ENCODE measurements around the gene PTPN11. TPM values are rescaled to one million over a fixed set of nuclear protein-coding genes. Genes with fewer than 3 reads are reported as not detected.
A peak's percentile ranks its signal among the peaks of the same experiment; 100 is the strongest.
"Not testable (repeated sequence)": the region's sequence is repeated elsewhere in the genome, so short reads cannot be mapped to it uniquely, and the experiment has no call there.

PTPN11 gene
- polyA plus RNA-seq, 1 of the 3 experiments (the other 2 are of a cell fraction), result 48.3 TPM

DNA sequence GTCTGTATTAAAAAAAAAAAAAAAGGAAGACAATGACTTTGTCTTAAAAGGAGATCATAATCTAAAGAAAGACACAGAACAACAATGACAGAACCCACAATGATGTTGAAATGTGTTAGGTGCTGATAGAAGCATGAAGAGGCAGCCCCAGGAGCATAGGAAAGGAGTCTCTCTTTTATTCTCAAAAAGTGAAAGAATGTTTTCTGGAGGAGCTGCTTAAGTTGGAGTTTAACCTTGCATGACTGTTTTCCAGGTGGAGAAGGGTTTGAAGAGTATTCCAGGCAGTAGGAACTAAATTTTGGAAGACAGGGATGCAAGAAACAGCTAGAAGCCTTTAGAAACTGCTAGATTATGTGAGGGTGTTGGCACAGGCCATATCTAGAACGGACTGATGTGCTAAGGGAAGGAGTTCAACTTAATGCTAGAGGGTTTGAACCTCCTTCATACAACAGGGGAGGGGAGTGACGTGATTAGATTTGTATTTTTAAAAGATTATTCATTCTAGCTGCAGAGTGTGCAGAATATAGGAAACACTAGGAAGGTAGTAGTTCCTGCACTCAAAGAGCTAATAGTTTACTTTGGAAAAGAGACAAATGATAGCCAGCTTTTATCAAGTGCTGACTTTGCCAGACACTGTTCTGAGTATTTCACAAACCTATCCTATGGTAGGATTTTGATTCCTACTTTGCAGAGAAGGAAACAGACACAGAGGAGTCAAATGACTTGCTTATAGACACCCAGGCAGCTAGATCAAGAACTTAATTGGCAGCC lies 4.7 kb upstream of the PTPN11 start:
- Histone ChIP-seq H3K27ac (ENCODE audit: low read depth in 2 of 2, low read length in 1 of 2) (no peak overlapping the region), H3K9me2 (no peaks in the 10 kb centered on the region), H2AFZ (ENCODE audit: low read depth) (no peak overlapping the region), H3F3A (replicated peaks; ENCODE audit: insufficient read depth) (peaks cover 22% of the 10 kb centered on the region), H3K4me1 (ENCODE audit: control insufficient read depth in 1 of 2, insufficient read depth in 2 of 2, low read depth in 1 of 2, low read length in 1 of 2) (no peaks in the 10 kb centered on the region; a peak in 1 of 4 replicates), H3K27me3 (ENCODE audit: insufficient read depth) (no peaks in the 10 kb centered on the region), H3K9ac (no peak overlapping the region), H3K4me3 (ENCODE audit: low read depth in 2 of 2, low read length in 1 of 2) (no peak overlapping the region), H4K20me1 (ENCODE audit: insufficient read depth) (no peaks in the 10 kb centered on the region), H3K9me3 (no peaks in the 10 kb centered on the region), H3K79me2 (ENCODE audit: insufficient read depth) (peaks cover 13% of the 10 kb centered on the region), H3K36me3 (replicated peaks in 1 of 2; ENCODE audit: control insufficient read depth in 1 of 2, insufficient read depth in 2 of 2, low read length in 1 of 2) (no peaks in the 10 kb centered on the region), H3K4me2 (no peak overlapping the region)
- TF ChIP-seq NFIC (IDR thresholded peaks at IDR 0.05; ENCODE audit: borderline replicate concordance) (no peak), RAD21 (IDR thresholded peaks at IDR 0.05; ENCODE audit: low read length) (no peak), CHD2 (IDR thresholded peaks at IDR 0.05; ENCODE audit: low read length, partially characterized antibody) (no peak), TAF1 (IDR thresholded peaks at IDR 0.05; ENCODE audit: borderline replicate concordance, low read depth, low read length) (no peak), RXRA (IDR thresholded peaks at IDR 0.05; ENCODE audit: borderline replicate concordance, low read depth) (no peak), EZH2phosphoT487 (IDR thresholded peaks at IDR 0.05; ENCODE audit: borderline replicate concordance, low read depth) (no peak), YY1 (IDR thresholded peaks at IDR 0.05; ENCODE audit: low read depth) (no peak)
- TF ChIP-seq, protein P1, sequence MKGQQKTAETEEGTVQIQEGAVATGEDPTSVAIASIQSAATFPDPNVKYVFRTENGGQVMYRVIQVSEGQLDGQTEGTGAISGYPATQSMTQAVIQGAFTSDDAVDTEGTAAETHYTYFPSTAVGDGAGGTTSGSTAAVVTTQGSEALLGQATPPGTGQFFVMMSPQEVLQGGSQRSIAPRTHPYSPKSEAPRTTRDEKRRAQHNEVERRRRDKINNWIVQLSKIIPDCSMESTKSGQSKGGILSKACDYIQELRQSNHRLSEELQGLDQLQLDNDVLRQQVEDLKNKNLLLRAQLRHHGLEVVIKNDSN (IDR thresholded peaks at IDR 0.05; ENCODE audit: borderline replicate concordance, low read depth), result no peak
- TF ChIP-seq, protein P2, sequence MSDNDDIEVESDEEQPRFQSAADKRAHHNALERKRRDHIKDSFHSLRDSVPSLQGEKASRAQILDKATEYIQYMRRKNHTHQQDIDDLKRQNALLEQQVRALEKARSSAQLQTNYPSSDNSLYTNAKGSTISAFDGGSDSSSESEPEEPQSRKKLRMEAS (IDR thresholded peaks at IDR 0.05; ENCODE audit: low read depth), result no peak
- no peak for DNase-seq
- POLR2A ChIA-PET, result no interaction called here
- 85% methylated on average over 2 of the region's 2 CpGs for WGBS (ENCODE audit: low lambda C conversion rate)
- CTCF ChIA-PET, result interaction anchor here (1.0 to 1.1 kb wide), 2 partner anchors 9 to 216 kb away, joined by 3 to 4 read pairs; no protein-coding TSS in a partner anchor

DNA sequence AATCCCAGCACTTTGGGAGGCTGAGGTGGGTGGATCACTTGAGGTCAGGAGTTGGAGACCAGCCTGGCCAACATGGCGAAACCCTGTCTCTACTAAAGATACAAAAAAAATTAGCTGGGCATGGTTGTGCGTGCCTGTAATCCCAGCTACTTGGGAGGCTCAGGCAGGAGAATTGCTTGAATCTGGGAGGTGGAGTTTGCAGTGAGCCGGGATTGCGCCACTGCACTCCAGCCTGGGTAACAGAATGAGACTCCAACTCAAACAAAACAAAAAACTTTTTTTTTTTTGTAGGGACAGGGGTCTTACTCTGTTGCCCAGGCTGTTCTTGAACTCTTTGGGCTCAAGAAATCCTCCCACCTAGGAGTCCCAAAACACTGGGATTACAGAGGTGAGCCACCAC lies 3.3 kb upstream of the PTPN11 start:
- H3K27ac ChIP-seq (ENCODE audit: low read depth in 2 of 2, low read length in 1 of 2); H3K4me1 ChIP-seq (ENCODE audit: control insufficient read depth in 1 of 2, insufficient read depth in 2 of 2, low read depth in 1 of 2, low read length in 1 of 2); H3K9me2 ChIP-seq; POLR2A ChIA-PET; DNase-seq; H3K9ac ChIP-seq; H3K9me3 ChIP-seq; H2AFZ ChIP-seq (ENCODE audit: low read depth); H3K36me3 ChIP-seq (replicated peaks in 1 of 2; ENCODE audit: control insufficient read depth in 1 of 2, insufficient read depth in 2 of 2, low read length in 1 of 2); H3K4me3 ChIP-seq (ENCODE audit: low read depth in 2 of 2, low read length in 1 of 2); H4K20me1 ChIP-seq (ENCODE audit: insufficient read depth); CTCF ChIA-PET; H3K4me2 ChIP-seq; H3K27me3 ChIP-seq (ENCODE audit: insufficient read depth): not testable (repeated sequence)
- Histone ChIP-seq H3F3A (replicated peaks; ENCODE audit: insufficient read depth) (peaks cover 22% of the 10 kb centered on the region), H3K79me2 (ENCODE audit: insufficient read depth) (peaks cover 24% of the 10 kb centered on the region)
- 83% methylated on average over 3 of the region's 4 CpGs for WGBS (ENCODE audit: low lambda C conversion rate)

DNA sequence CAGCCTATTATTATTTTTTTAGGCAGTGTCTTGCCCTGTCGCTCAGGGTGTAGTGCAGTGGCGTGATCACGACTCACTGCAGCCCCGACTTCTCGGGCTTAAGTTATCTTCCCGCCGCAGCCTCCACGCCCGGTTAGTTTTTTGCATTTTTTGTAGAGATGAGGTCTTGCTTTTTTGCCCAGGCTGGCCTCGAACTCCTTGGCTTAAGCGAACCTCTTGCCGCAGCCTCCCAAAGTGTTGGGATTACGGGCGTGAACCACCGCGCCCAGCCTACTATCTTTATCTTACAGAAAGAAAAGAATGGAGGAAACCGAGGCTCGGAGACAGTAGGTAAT lies 507 bp upstream of the PTPN11 start:
- Histone ChIP-seq H3K36me3 (replicated peaks in 1 of 2; ENCODE audit: control insufficient read depth in 1 of 2, insufficient read depth in 2 of 2, low read length in 1 of 2) (no peaks in the 10 kb centered on the region), H3F3A (replicated peaks; ENCODE audit: insufficient read depth) (peaks cover 14% of the 10 kb centered on the region), H3K79me2 (ENCODE audit: insufficient read depth) (peaks cover 51% of the 10 kb centered on the region), H2AFZ (ENCODE audit: low read depth) (peak overlapping the region; percentile 86; the same call in 1 of the 2 replicates), H3K4me1 (ENCODE audit: control insufficient read depth in 1 of 2, insufficient read depth in 2 of 2, low read depth in 1 of 2, low read length in 1 of 2) (peaks cover 0 to 8% of the 10 kb centered on the region in 2 experiments; a peak in 2 of 4 replicates), H3K27me3 (ENCODE audit: insufficient read depth) (no peaks in the 10 kb centered on the region), H3K4me2 (peak overlapping the region; percentile 95), H3K9me3 (no peaks in the 10 kb centered on the region), H3K9me2 (no peaks in the 10 kb centered on the region), H3K9ac (peak overlapping the region; percentile 91), H3K27ac (ENCODE audit: low read depth in 2 of 2, low read length in 1 of 2) (peak overlapping the region; percentile 81 to 89), H3K4me3 (ENCODE audit: low read depth in 2 of 2, low read length in 1 of 2) (peak overlapping the region; percentile 79 to 88), H4K20me1 (ENCODE audit: insufficient read depth) (peaks cover 34% of the 10 kb centered on the region)
- WGBS (ENCODE audit: low lambda C conversion rate), result under 1% methylated on average over 18 of the region's 18 CpGs
- CTCF ChIA-PET, result interaction anchor here (0.8 kb wide), 1 partner anchor 373 kb away, joined by 3 read pairs; the partner anchor contains the start of gene RPH3A
- no peak for TF ChIP-seq FOXM1 (IDR thresholded peaks at IDR 0.05; ENCODE audit: low read depth)
- POLR2A ChIA-PET, result interaction anchor here (0.9 to 1.0 kb wide), 3 partner anchors 21 to 300 kb away, joined by 3 read pairs; no protein-coding TSS in a partner anchor
- DNase-seq, result no peak

Data from SK-N-SH (cell line).